H1 (cell line): ENCODE results near the gene NUDT3. TPM values are rescaled to one million over a fixed set of nuclear protein-coding genes. Genes with fewer than 3 reads are reported as not detected.

Source experiments
- CTCF ChIA-PET: fragments of 300-600 bp; sonication (Branson Sonifier 250); formaldehyde crosslinking; loops from one replicate; lab custom pipeline; 2021; ENCODE audit not compliant: partially characterized antibody; lab: Charles Lee
- POLR2A ChIA-PET: fragments of 300-600 bp; sonication (Branson Sonifier 250); formaldehyde crosslinking; loops from one replicate; lab custom pipeline; 2021; ENCODE audit warnings: inconsistent platforms; ENCODE audit not compliant: partially characterized antibody; lab: Charles Lee
- DNase-seq, 2 experiments: peaks; one replicate each; pipeline versions ENCODE4 v3.0.0 to v3.0.0-alpha.2; 2010 to 2022; ENCODE audit warnings: low spot score in 2 of 2, low read depth in 1 of 2, mixed read lengths in 1 of 2
- FAIRE-seq: peaks from 2 replicates; lab custom pipeline; 2011; peaks lifted over from hg19 to GRCh38; lab: Jason Lieb, UNC
- H2AFZ ChIP-seq: 2 replicates; pipeline ENCODE4 v1.8.1; 2012; ENCODE audit warnings: low read length, inconsistent platforms
- H2AK5ac ChIP-seq: 2 replicates; pipeline ENCODE4 v1.6.1; 2013; ENCODE audit warnings: low read depth, low read length
- H2BK120ac ChIP-seq: replicated peaks from 2 replicates; pipeline ENCODE3; 2013; ENCODE audit warnings: low read depth, low read length, inconsistent platforms
- H2BK12ac ChIP-seq: 2 replicates; pipeline ENCODE4 v1.6.1; 2013; ENCODE audit warnings: low read depth, low read length
- H2BK15ac ChIP-seq: 2 replicates; pipeline ENCODE4 v1.6.1; 2013; ENCODE audit warnings: low read length
- H2BK20ac ChIP-seq: 2 replicates; pipeline ENCODE4 v1.6.1; 2013; ENCODE audit warnings: low read length
- H2BK5ac ChIP-seq: 2 replicates; pipeline ENCODE4 v1.6.1; 2013; ENCODE audit warnings: low read depth, low read length
- H3K14ac ChIP-seq: 2 replicates; pipeline ENCODE4 v1.6.1; 2013; ENCODE audit warnings: inconsistent platforms; ENCODE audit not compliant: insufficient read length
- H3K18ac ChIP-seq: 2 replicates; pipeline ENCODE4 v1.6.1; 2013; ENCODE audit warnings: low read length; ENCODE audit errors: extremely low read depth
- H3K23ac ChIP-seq: 2 replicates; pipeline ENCODE4 v1.6.1; 2013; ENCODE audit warnings: inconsistent platforms; ENCODE audit not compliant: insufficient read length
- H3K23me2 ChIP-seq: 2 replicates; pipeline ENCODE4 v1.6.1; 2013; ENCODE audit warnings: low read depth, low read length
- H3K27ac ChIP-seq: 2 replicates; pipeline ENCODE4 v1.6.1; 2011; ENCODE audit warnings: low read depth, low read length, inconsistent platforms
- H3K27me3 ChIP-seq, 4 experiments: replicated peaks in 1 of 4; 1 replicate in 1 of 4; 2 replicates in 3 of 4; pipeline versions ENCODE4 v1.6.1 to v1.8.1; 2011 to 2013; ENCODE audit warnings: low read length in 3 of 4, mild to moderate bottlenecking in 3 of 4, inconsistent platforms in 2 of 4, mixed read lengths in 2 of 4, moderate library complexity in 1 of 4; ENCODE audit not compliant: control insufficient read depth in 3 of 4, insufficient read depth in 3 of 4; ENCODE audit errors: extremely low read depth in 1 of 4
- H3K36me3 ChIP-seq, 4 experiments: 2 replicates each; pipeline versions ENCODE4 v1.6.1 to v1.8.1; 2011 to 2013; ENCODE audit warnings: mild to moderate bottlenecking in 4 of 4, low read length in 3 of 4, moderate library complexity in 2 of 4, control low read depth in 1 of 4, inconsistent platforms in 1 of 4; ENCODE audit not compliant: insufficient read depth in 4 of 4, control insufficient read depth in 2 of 4
- H3K4ac ChIP-seq: replicated peaks from 2 replicates; pipeline ENCODE3; 2013; ENCODE audit warnings: low read length, low read depth, mixed read lengths, inconsistent platforms; ENCODE audit not compliant: insufficient read length
- H3K4me1 ChIP-seq, 4 experiments: replicated peaks in 1 of 4; 1 replicate in 1 of 4; 2 replicates in 3 of 4; pipeline versions ENCODE4 v1.6.1 to v1.8.1; 2011 to 2013; ENCODE audit warnings: low read length in 3 of 4, inconsistent platforms in 2 of 4, mixed read lengths in 1 of 4; ENCODE audit not compliant: insufficient read depth in 4 of 4, control insufficient read depth in 3 of 4
- H3K4me2 ChIP-seq, 2 experiments: 2 replicates each; pipeline versions ENCODE4 v1.6.1 to v1.8.1; 2011 to 2013; ENCODE audit warnings: low read depth in 2 of 2, low read length in 2 of 2, control low read depth in 1 of 2, inconsistent platforms in 1 of 2, mild to moderate bottlenecking in 1 of 2; ENCODE audit not compliant: insufficient read depth in 1 of 2
- H3K4me3 ChIP-seq, 4 experiments: fragments of 200-600, 300-600 bp in 1 of 4; sonication (generic), shearing (Covaris generic), sonication (Bioruptor Twin) in 1 of 4; 2 replicates each; pipeline versions ENCODE4 v1.5.1 to v1.8.1; 2011 to 2016; ENCODE audit warnings: low read length in 4 of 4, low read depth in 3 of 4, control low read depth in 2 of 4, inconsistent platforms in 2 of 4, mild to moderate bottlenecking in 2 of 4, mixed read lengths in 1 of 4, moderate library complexity in 1 of 4; ENCODE audit not compliant: insufficient read depth in 2 of 4; ENCODE audit errors: extremely low read depth in 1 of 4
- H3K56ac ChIP-seq: replicated peaks from 2 replicates; pipeline ENCODE3; 2013; ENCODE audit warnings: low read depth, mild to moderate bottlenecking, mixed read lengths, low read length, inconsistent platforms; ENCODE audit not compliant: insufficient read length
- H3K79me1 ChIP-seq: 2 replicates; pipeline ENCODE4 v1.6.1; 2013; ENCODE audit warnings: low read depth, low read length, control low read depth
- H3K79me2 ChIP-seq, 2 experiments: 2 replicates each; pipeline versions ENCODE4 v1.6.1 to v1.8.1; 2012 to 2013; ENCODE audit warnings: low read length in 2 of 2, mild to moderate bottlenecking in 2 of 2, inconsistent platforms in 1 of 2; ENCODE audit not compliant: insufficient read depth in 2 of 2, control insufficient read depth in 1 of 2
- H3K9ac ChIP-seq, 4 experiments: replicated peaks in 1 of 4; 1 replicate in 1 of 4; 2 replicates in 3 of 4; pipeline versions ENCODE4 v1.6.1 to v1.8.1; 2011 to 2013; ENCODE audit warnings: low read depth in 3 of 4, low read length in 3 of 4, control low read depth in 2 of 4, mild to moderate bottlenecking in 2 of 4, moderate library complexity in 2 of 4, inconsistent platforms in 1 of 4; ENCODE audit errors: extremely low read depth in 1 of 4
- H3K9me3 ChIP-seq, 2 experiments: 2 replicates each; pipeline versions ENCODE4 v1.6.1 to v1.8.1; 2012 to 2013; ENCODE audit warnings: mild to moderate bottlenecking in 2 of 2, moderate library complexity in 2 of 2, control low read depth in 1 of 2, inconsistent platforms in 1 of 2, low read depth in 1 of 2, low read length in 1 of 2, mixed read lengths in 1 of 2; ENCODE audit not compliant: insufficient read depth in 2 of 2
- H4K20me1 ChIP-seq, 2 experiments: replicated peaks in 1 of 2; 2 replicates each; pipeline versions ENCODE3 to v1.8.1; 2011 to 2013; ENCODE audit warnings: inconsistent platforms in 2 of 2, low read length in 2 of 2, mild to moderate bottlenecking in 1 of 2; ENCODE audit not compliant: insufficient read depth in 2 of 2, control insufficient read depth in 1 of 2
- H4K5ac ChIP-seq: 2 replicates; pipeline ENCODE4 v1.6.1; 2013; ENCODE audit warnings: low read length, low read depth, mixed read lengths, inconsistent platforms; ENCODE audit not compliant: insufficient read length
- H4K8ac ChIP-seq: 2 replicates; pipeline ENCODE4 v1.8.0; 2013; ENCODE audit warnings: mild to moderate bottlenecking, moderate library complexity, low read length, inconsistent platforms; ENCODE audit not compliant: insufficient read depth; ENCODE audit errors: extremely low read depth
- H4K91ac ChIP-seq: replicated peaks from 2 replicates; pipeline ENCODE3; 2013; ENCODE audit warnings: low read length, mixed read lengths, inconsistent platforms; ENCODE audit not compliant: insufficient read length
- ASH2L ChIP-seq: fragments of 200-600, 300-600 bp; sonication (generic); IDR thresholded peaks from one replicate; pipeline ENCODE4 v1.7.1; 2017; ENCODE audit warnings: low read length
- CBX5 ChIP-seq: fragments of 300-800, 300-1000 bp; sonication (generic); IDR thresholded peaks from 2 replicates; pipeline ENCODE4 v1.7.1; 2016; ENCODE audit warnings: antibody characterized with exemption, low read length, low read depth
- CEBPB ChIP-seq: IDR thresholded peaks from 2 replicates; pipeline ENCODE4 v1.6.1; 2012; ENCODE audit warnings: low read depth, low read length
- CHD1 ChIP-seq: IDR thresholded peaks from 2 replicates; pipeline ENCODE4 v1.6.1; 2012; ENCODE audit warnings: low read depth, low read length, improper control_type of control experiment
- CHD2 ChIP-seq: IDR thresholded peaks from 2 replicates; pipeline ENCODE4 v1.6.1; 2012; ENCODE audit warnings: low read length, improper control_type of control experiment
- CREB1 ChIP-seq: IDR thresholded peaks from 2 replicates; pipeline ENCODE4 v1.6.1; 2012; ENCODE audit warnings: inconsistent platforms
- GABPA ChIP-seq: IDR thresholded peaks from 2 replicates; pipeline ENCODE4 v1.6.1; 2011; ENCODE audit warnings: mild to moderate bottlenecking, low read length, moderate library complexity, borderline replicate concordance; ENCODE audit not compliant: insufficient read depth
- NRF1 ChIP-seq: IDR thresholded peaks from 2 replicates; pipeline ENCODE4 v1.6.1; 2011; ENCODE audit warnings: mild to moderate bottlenecking, low read depth, low read length, improper control_type of control experiment
- PHF8 ChIP-seq: fragments of 200-600 bp; sonication (generic); conservative IDR thresholded peaks from 2 replicates; pipeline ENCODE4 v1.7.1; 2012; ENCODE audit warnings: low read depth, mild to moderate bottlenecking, inconsistent platforms, low read length, moderate library complexity
- RNF2 ChIP-seq: fragments of 200-900, 300-1000 bp; sonication (generic); IDR thresholded peaks from 2 replicates; pipeline ENCODE4 v1.7.1; 2016; ENCODE audit warnings: borderline replicate concordance, low read depth, mild to moderate bottlenecking, antibody characterized with exemption, low read length; ENCODE audit not compliant: poor library complexity, severe bottlenecking; ENCODE audit errors: missing control alignments
- SIRT6 ChIP-seq: IDR thresholded peaks from one replicate; pipeline ENCODE4 v1.7.1; 2012; ENCODE audit warnings: low read length, inconsistent platforms
- SRF ChIP-seq: IDR thresholded peaks from 2 replicates; pipeline ENCODE4 v1.6.1; 2011; ENCODE audit warnings: mild to moderate bottlenecking, low read depth, low read length, moderate library complexity
- WGBS, 2 experiments: shearing (Covaris generic) in 1 of 2; methylation state at CpG; one replicate each; pipeline versions ENCODE4 v1.1.6 to v1.1.7; 2013 to 2015; ENCODE audit warnings: low lambda C conversion rate in 2 of 2, mixed read lengths in 2 of 2, inconsistent platforms in 1 of 2, low coverage in 1 of 2, missing lambda C conversion rate in 1 of 2; ENCODE audit not compliant: insufficient replicate concordance in 2 of 2, insufficient coverage in 1 of 2, insufficient read length in 1 of 2; ENCODE audit errors: extremely low coverage in 1 of 2, missing lambda C conversion rate in 1 of 2; 5-methylcytosine and 5-hydroxymethylcytosine counted together
- polyA plus RNA-seq, 7 experiments: library from polyadenylated mRNA; depleted of rRNA in 3 of 7; stranded (reverse) in 5 of 7; unstranded in 2 of 7; fragments of >200 nt in 5 of 7; fragments of 200-250 nt in 2 of 7; gene quantifications; 1 replicate in 5 of 7; 2 replicates in 1 of 7; 4 replicates in 1 of 7; pipeline versions ENCODE4 v1.2.1 to v1.2.3, GENCODE V29; 2011 to 2013; ENCODE audit warnings: missing spikeins in 2 of 7, mixed read lengths in 2 of 7
- total RNA-seq: library from RNA; stranded (reverse); fragmentation: NEBNext Ultra II Directional; extraction: Animal tissue kit (Norgen Biotek cat#: 25700); gene quantifications from 2 replicates; pipeline ENCODE4 v1.2.1, GENCODE V29; 2021

NUDT3 gene
- total and polyA plus RNA-seq, 2 of the 8 experiments (the other 6 are each of a cell fraction or from before 2014, with no cell fraction given), result 14.1 to 36.9 TPM

- Histone ChIP-seq H3K27me3 (no peaks in the 10 kb centered on the region), H3K9ac (no peak overlapping the region), H2AK5ac (no peak overlapping the region), H3K4ac (no peak overlapping the region), H2BK12ac (no peak overlapping the region), H3K23me2 (no peaks in the 10 kb centered on the region), H3K56ac (no peak overlapping the region), H4K5ac (no peak overlapping the region), H2BK120ac (no peak overlapping the region), H3K4me1 (no peaks in the 10 kb centered on the region), H3K18ac (no peak overlapping the region), H3K79me1 (no peaks in the 10 kb centered on the region), H3K36me3 (peaks cover 0 to 6% (median 2%) of the 10 kb centered on the region in 4 experiments; a peak in 2 of 8 replicates), H3K27ac (no peak overlapping the region), H3K9me3 (no peaks in the 10 kb centered on the region), H2AFZ (no peak overlapping the region), H3K4me2 (no peak overlapping the region), H2BK15ac (no peak overlapping the region), H3K4me3 (no peak overlapping the region), H3K14ac (no peak overlapping the region), H3K79me2 (no peaks in the 10 kb centered on the region), H3K23ac (no peak overlapping the region), H4K20me1 (no peaks in the 10 kb centered on the region), H4K91ac (no peak overlapping the region), H2BK5ac (no peak overlapping the region), H2BK20ac (no peak overlapping the region), H4K8ac (no peak overlapping the region)
- no peak for FAIRE-seq
- POLR2A ChIA-PET, result interaction anchor here (1.2 kb wide), 1 partner anchor 35 kb away, joined by 4 read pairs; no protein-coding TSS in a partner anchor
- WGBS, 2 experiments, result 98% methylated on average over 3 of the region's 4 CpGs; no CpG with 5 or more reads in 1 of the 2 experiments
- CTCF ChIA-PET, result no interaction called here
- no peak for DNase-seq
- TF ChIP-seq SRF, result no peak
- no peak for TF ChIP-seq CBX5
- no peak for TF ChIP-seq ASH2L
- no peak for TF ChIP-seq CREB1
- TF ChIP-seq CHD1, result no peak
- TF ChIP-seq GABPA, result no peak
- TF ChIP-seq RNF2, result no peak
- no peak for TF ChIP-seq NRF1
- TF ChIP-seq CEBPB, result no peak
- no peak for TF ChIP-seq CHD2
- no peak for TF ChIP-seq PHF8
- TF ChIP-seq SIRT6, result no peak
These were observed 107.7 kb downstream of the NUDT3 start for GRCh38 chr6:34284563-34285447.
